K562 (cell line): ENCODE data around the gene TBXAS1. TPM values are rescaled to one million over a fixed set of nuclear protein-coding genes. Genes with fewer than 3 reads are reported as not detected.
A peak's percentile ranks its signal among the peaks of the same experiment; 100 is the strongest.

ENCODE experiments used
- ARID2 ChIP-seq: fragments of 450-650 bp; IDR thresholded peaks from 2 replicates; pipeline ENCODE4 v1.6.1; 2017; ENCODE audit warnings: antibody characterized with exemption, mild to moderate bottlenecking
- ASH1L ChIP-seq: fragments of 450-650 bp; IDR thresholded peaks from 2 replicates; pipeline ENCODE4 v1.6.1; 2018; ENCODE audit warnings: borderline replicate concordance, mild to moderate bottlenecking, low read depth; ENCODE audit not compliant: partially characterized antibody
- COPS2 ChIP-seq: fragments of 450-650 bp; conservative IDR thresholded peaks from 2 replicates; pipeline ENCODE4 v1.6.1; 2016; ENCODE audit warnings: mild to moderate bottlenecking, moderate library complexity
- CREB1 ChIP-seq, 2 experiments: sonication (generic) in 1 of 2; formaldehyde crosslinking in 1 of 2; IDR thresholded peaks; 2 replicates each; pipeline versions ENCODE4 v1.6.1 to v1.8.0; 2012 to 2022; ENCODE audit warnings: inconsistent platforms in 1 of 2, mild to moderate bottlenecking in 1 of 2, missing genetic modification reagents in 1 of 2, moderate library complexity in 1 of 2
- CTBP1 ChIP-seq: fragments of 450-650 bp; IDR thresholded peaks from 2 replicates; pipeline ENCODE4 v1.6.1; 2016; ENCODE audit warnings: borderline replicate concordance
- EP300 ChIP-seq: IDR thresholded peaks from 2 replicates; pipeline ENCODE4 v1.6.1; 2012; ENCODE audit warnings: low read length, improper control_type of control experiment
- ERF ChIP-seq: fragments of 450-650 bp; formaldehyde crosslinking; IDR thresholded peaks from 2 replicates; pipeline ENCODE4 v1.4.0; 2020; ENCODE audit warnings: mild to moderate bottlenecking, mixed read lengths
- ETV5 ChIP-seq: sonication (generic); formaldehyde crosslinking; IDR thresholded peaks from 2 replicates; pipeline ENCODE4 v1.4.0; 2020; ENCODE audit warnings: low read depth, mild to moderate bottlenecking, missing genetic modification reagents
- GTF2F1 ChIP-seq: IDR thresholded peaks from 2 replicates; pipeline ENCODE4 v1.6.1; 2011; ENCODE audit warnings: low read depth, low read length, improper control_type of control experiment
- MED1 ChIP-seq: sonication (generic); formaldehyde crosslinking; IDR thresholded peaks from 2 replicates; pipeline ENCODE4 v1.8.1; 2023; ENCODE audit warnings: missing genetic modification reagents, borderline replicate concordance
- NCOA1 ChIP-seq: fragments of 450-650 bp; IDR thresholded peaks from 2 replicates; pipeline ENCODE4 v1.6.1; 2016; ENCODE audit warnings: low read depth
- PHF8 ChIP-seq: fragments of 200-600 bp; sonication (generic); IDR thresholded peaks from 2 replicates; pipeline ENCODE4 v1.6.1; 2012; ENCODE audit warnings: mixed run types, mild to moderate bottlenecking, inconsistent platforms, low read length, moderate library complexity, borderline replicate concordance
- POLR2A ChIP-seq: fragments of 450-650 bp; conservative IDR thresholded peaks from 2 replicates; pipeline ENCODE4 v1.6.1; 2016
- RFX7 ChIP-seq: fragments of 250-450 bp; sonication (Bioruptor Pico); IDR thresholded peaks from 2 replicates; pipeline ENCODE4 v1.5.1; 2021; ENCODE audit warnings: mild to moderate bottlenecking
- SAP30 ChIP-seq: fragments of 200-600 bp; sonication (generic); IDR thresholded peaks from 2 replicates; pipeline ENCODE4 v1.6.1; 2012; ENCODE audit warnings: borderline replicate concordance, low read depth, mild to moderate bottlenecking, moderate library complexity, low read length, control low read depth, inconsistent platforms; ENCODE audit not compliant: insufficient read depth, poor library complexity, severe bottlenecking
- SOX6 ChIP-seq: fragments of 450-650 bp; IDR thresholded peaks from 2 replicates; pipeline ENCODE4 v1.6.1; 2014; ENCODE audit warnings: mild to moderate bottlenecking
- TGIF2 ChIP-seq: sonication (generic); formaldehyde crosslinking; IDR thresholded peaks from 2 replicates; pipeline ENCODE4 v1.8.1; 2022; ENCODE audit warnings: mild to moderate bottlenecking, missing genetic modification reagents, moderate library complexity
- ZNF239 ChIP-seq: fragments of 250-450 bp; sonication (Bioruptor Pico); IDR thresholded peaks from 2 replicates; pipeline ENCODE4 v1.4.0; 2020; ENCODE audit warnings: mild to moderate bottlenecking
- ZNF589 ChIP-seq: fragments of 200-800 bp; sonication (Bioruptor generic); IDR thresholded peaks from 2 replicates; pipeline ENCODE4 v1.6.1; 2016; ENCODE audit warnings: low read depth, missing genetic modification characterization, missing compliant biosample characterization
- ZNF830 ChIP-seq: fragments of 250-450 bp; sonication (Bioruptor Pico); IDR thresholded peaks from 2 replicates; pipeline ENCODE4 v1.5.0; 2021; ENCODE audit warnings: mild to moderate bottlenecking
- polyA plus RNA-seq, 8 experiments: library from polyadenylated mRNA; depleted of rRNA in 4 of 8; stranded (reverse) in 5 of 8; unstranded in 3 of 8; fragments of >200 nt; fragmentation: Nextera tagmentation in 2 of 8; fragmentation: Illumina TruSeq in 1 of 8; extraction: Ambion mirVana in 2 of 8; extraction: Trizol in 1 of 8; gene quantifications; 2 replicates each; pipeline versions ENCODE4 v1.2.1 to v1.2.3, GENCODE V29; 2011 to 2014; ENCODE audit warnings: inconsistent platforms in 1 of 8, missing spikeins in 1 of 8
- total RNA-seq, 7 experiments: library from RNA; depleted of rRNA in 6 of 7; stranded (reverse); fragments of >200 nt in 6 of 7; fragmentation: Illumina TruSeq in 2 of 7; extraction: Trizol in 2 of 7; gene quantifications; 2 replicates each; pipeline versions ENCODE4 v1.2.1 to v1.2.3, GENCODE V29; 2011 to 2021; ENCODE audit warnings: low replicate concordance in 1 of 7
- TF ChIP-seq, protein P1 (sequence below): fragments of 450-650 bp; IDR thresholded peaks from 2 replicates; pipeline ENCODE4 v1.6.1; 2017; ENCODE audit warnings: mild to moderate bottlenecking, moderate library complexity
- TF ChIP-seq, protein P2 (sequence below): fragments of 250-450 bp; sonication (Bioruptor Pico); IDR thresholded peaks from 2 replicates; pipeline ENCODE4 v1.5.0; 2021
- TF ChIP-seq, protein P3 (sequence below): sonication (generic); formaldehyde crosslinking; IDR thresholded peaks from 2 replicates; pipeline ENCODE4 v1.8.0; 2022; ENCODE audit warnings: missing genetic modification reagents, mild to moderate bottlenecking, borderline replicate concordance

Gene TBXAS1
- total and polyA plus RNA-seq, 9 of the 15 experiments (the other 6 are each of a cell fraction or from before 2014, with no cell fraction given), result 1.1 to 8.3 (median 1.9) TPM

DNA sequence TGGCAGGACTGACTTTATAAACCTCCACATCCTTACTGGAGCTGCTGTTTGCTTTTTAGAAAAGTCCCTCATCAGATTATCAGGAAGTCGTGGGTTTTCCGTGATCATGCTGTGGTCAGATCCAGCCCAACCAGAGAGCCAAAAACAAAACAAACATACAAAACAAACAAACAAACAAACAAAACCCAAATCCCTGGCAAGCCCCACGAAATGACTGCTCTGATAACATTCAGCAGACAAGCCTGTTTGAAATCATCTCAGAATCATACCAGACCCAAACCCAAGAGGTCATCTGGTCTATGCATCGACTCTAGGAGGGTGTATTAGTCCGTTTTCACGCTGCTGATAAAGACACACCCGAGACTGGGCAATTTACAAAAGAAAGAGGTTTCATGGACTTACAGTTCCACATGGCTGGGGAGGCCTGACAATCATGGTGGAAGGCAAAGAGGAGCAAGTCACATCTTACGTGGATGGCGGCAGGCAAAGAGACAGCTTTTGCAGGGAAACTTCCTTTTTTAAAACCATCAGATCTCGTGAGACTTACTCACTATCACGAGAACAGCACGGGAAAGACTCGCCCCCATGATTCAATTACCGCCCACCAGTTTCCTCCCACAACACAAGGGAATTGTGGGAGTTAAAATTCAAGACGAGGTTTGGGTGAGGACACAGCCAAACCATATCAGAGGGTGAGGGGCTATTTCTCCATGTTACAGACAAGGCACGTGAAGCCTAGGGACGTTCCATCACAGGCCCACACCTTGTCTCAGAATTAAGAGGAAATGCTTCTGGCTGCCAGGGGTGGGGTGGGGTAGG is 148.0 kb downstream of the TBXAS1 start (continued):
- TF ChIP-seq, protein P1, sequence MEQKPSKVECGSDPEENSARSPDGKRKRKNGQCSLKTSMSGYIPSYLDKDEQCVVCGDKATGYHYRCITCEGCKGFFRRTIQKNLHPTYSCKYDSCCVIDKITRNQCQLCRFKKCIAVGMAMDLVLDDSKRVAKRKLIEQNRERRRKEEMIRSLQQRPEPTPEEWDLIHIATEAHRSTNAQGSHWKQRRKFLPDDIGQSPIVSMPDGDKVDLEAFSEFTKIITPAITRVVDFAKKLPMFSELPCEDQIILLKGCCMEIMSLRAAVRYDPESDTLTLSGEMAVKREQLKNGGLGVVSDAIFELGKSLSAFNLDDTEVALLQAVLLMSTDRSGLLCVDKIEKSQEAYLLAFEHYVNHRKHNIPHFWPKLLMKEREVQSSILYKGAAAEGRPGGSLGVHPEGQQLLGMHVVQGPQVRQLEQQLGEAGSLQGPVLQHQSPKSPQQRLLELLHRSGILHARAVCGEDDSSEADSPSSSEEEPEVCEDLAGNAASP, result no peak
- no peak for TF ChIP-seq ASH1L
- no peak for TF ChIP-seq GTF2F1
- peak; percentile 98 for TF ChIP-seq POLR2A
- no peak for TF ChIP-seq ZNF830 (CRISPR knock-in tag)
- TF ChIP-seq, protein P2, sequence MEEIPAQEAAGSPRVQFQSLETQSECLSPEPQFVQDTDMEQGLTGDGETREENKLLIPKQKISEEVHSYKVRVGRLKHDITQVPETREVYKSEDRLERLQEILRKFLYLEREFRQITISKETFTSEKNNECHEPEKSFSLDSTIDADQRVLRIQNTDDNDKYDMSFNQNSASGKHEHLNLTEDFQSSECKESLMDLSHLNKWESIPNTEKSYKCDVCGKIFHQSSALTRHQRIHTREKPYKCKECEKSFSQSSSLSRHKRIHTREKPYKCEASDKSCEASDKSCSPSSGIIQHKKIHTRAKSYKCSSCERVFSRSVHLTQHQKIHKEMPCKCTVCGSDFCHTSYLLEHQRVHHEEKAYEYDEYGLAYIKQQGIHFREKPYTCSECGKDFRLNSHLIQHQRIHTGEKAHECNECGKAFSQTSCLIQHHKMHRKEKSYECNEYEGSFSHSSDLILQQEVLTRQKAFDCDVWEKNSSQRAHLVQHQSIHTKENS (CRISPR knock-in tag), result 0 out of 2 replicates have a peak, but pooled peaks have one; percentile 12
- 0 out of 2 replicates have a peak, but pooled peaks have one; percentile 23 for TF ChIP-seq ZNF589 (CRISPR knock-in tag)
- TF ChIP-seq RFX7 (CRISPR knock-in tag), result no peak
- TF ChIP-seq ERF (CRISPR knock-in tag), result peak; percentile 44; the same call in 1 of the 2 replicates
- peak; percentile 72; the same call in 1 of the 2 replicates for TF ChIP-seq PHF8
- TF ChIP-seq SAP30, result peak; percentile 76
- peak; percentile 73; the same call in 1 of the 2 replicates for TF ChIP-seq TGIF2
- no peak; the same call in 1 of the 2 replicates for TF ChIP-seq ZNF239 (CRISPR knock-in tag)
- TF ChIP-seq, protein P3, sequence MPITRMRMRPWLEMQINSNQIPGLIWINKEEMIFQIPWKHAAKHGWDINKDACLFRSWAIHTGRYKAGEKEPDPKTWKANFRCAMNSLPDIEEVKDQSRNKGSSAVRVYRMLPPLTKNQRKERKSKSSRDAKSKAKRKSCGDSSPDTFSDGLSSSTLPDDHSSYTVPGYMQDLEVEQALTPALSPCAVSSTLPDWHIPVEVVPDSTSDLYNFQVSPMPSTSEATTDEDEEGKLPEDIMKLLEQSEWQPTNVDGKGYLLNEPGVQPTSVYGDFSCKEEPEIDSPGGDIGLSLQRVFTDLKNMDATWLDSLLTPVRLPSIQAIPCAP (CRISPR knock-in tag), result no peak
- no peak for TF ChIP-seq COPS2
- TF ChIP-seq MED1 (CRISPR knock-in tag), result no peak
- TF ChIP-seq CTBP1, result peak; percentile 52
- TF ChIP-seq ARID2, result 0 out of 2 replicates have a peak, but pooled peaks have one; percentile 17
- no peak for TF ChIP-seq CREB1 (IDR thresholded peaks at IDR 0.05)
- peak; percentile 43; the same call in 1 of the 2 replicates for TF ChIP-seq CREB1 (CRISPR knock-in tag; IDR thresholded peaks at IDR 0.05)
- no peak for TF ChIP-seq ETV5 (CRISPR knock-in tag)
- peak; percentile 19; the same call in 1 of the 2 replicates for TF ChIP-seq SOX6
- no peak; the same call in 1 of the 2 replicates for TF ChIP-seq NCOA1
- peak; percentile 30; the same call in 1 of the 2 replicates for TF ChIP-seq EP300
